H1 (cell line): ENCODE measurements around the gene TAF4.

Source experiments
- BRCA1 ChIP-seq: IDR thresholded peaks from 2 replicates; pipeline ENCODE4 v1.6.1; 2012; ENCODE audit warnings: low read depth, low read length, improper control_type of control experiment
- CEBPB ChIP-seq: IDR thresholded peaks from 2 replicates; pipeline ENCODE4 v1.6.1; 2012; ENCODE audit warnings: low read depth, low read length
- CTCF ChIP-seq, 3 experiments: IDR thresholded peaks; 1 replicate in 2 of 3; 2 replicates in 1 of 3; pipeline versions ENCODE4 v1.5.1 to v1.6.1; 2011; ENCODE audit warnings: low read length in 3 of 3, mild to moderate bottlenecking in 3 of 3, inconsistent platforms in 2 of 3, low read depth in 1 of 3, moderate library complexity in 1 of 3; ENCODE audit not compliant: insufficient read depth in 1 of 3; ENCODE audit errors: control extremely low read depth in 1 of 3
- E2F6 ChIP-seq: IDR thresholded peaks from 2 replicates; pipeline ENCODE4 v1.6.1; 2012; ENCODE audit warnings: inconsistent platforms
- EZH2 ChIP-seq: fragments of 200-600 bp; sonication (generic); IDR thresholded peaks from 2 replicates; pipeline ENCODE4 v1.7.1; 2012; ENCODE audit warnings: low read depth, mild to moderate bottlenecking, moderate library complexity, low read length, inconsistent platforms; ENCODE audit not compliant: severe bottlenecking
- KDM5A ChIP-seq: fragments of 200-600 bp; IDR thresholded peaks from 2 replicates; pipeline ENCODE4 v1.7.1; 2012; ENCODE audit warnings: mild to moderate bottlenecking, low read length, inconsistent platforms, mixed read lengths
- MAFK ChIP-seq: IDR thresholded peaks from 2 replicates; pipeline ENCODE4 v1.6.1; 2012; ENCODE audit warnings: low read depth, mild to moderate bottlenecking, improper control_type of control experiment, low read length
- NANOG ChIP-seq: IDR thresholded peaks from 2 replicates; pipeline ENCODE4 v1.6.1; 2011; ENCODE audit warnings: low read length, low read depth, mild to moderate bottlenecking, inconsistent platforms; ENCODE audit not compliant: insufficient read depth, poor library complexity, severe bottlenecking
- POLR2A ChIP-seq, 2 experiments: IDR thresholded peaks; 1 replicate in 1 of 2; 2 replicates in 1 of 2; pipeline ENCODE4 v1.6.1; 2011; ENCODE audit warnings: low read depth in 2 of 2, low read length in 2 of 2, mild to moderate bottlenecking in 2 of 2; ENCODE audit errors: control extremely low read depth in 1 of 2
- SRF ChIP-seq: IDR thresholded peaks from 2 replicates; pipeline ENCODE4 v1.6.1; 2011; ENCODE audit warnings: mild to moderate bottlenecking, low read depth, low read length, moderate library complexity
- SUZ12 ChIP-seq: fragments of 200-600 bp; sonication (generic); IDR thresholded peaks from 2 replicates; pipeline ENCODE4 v1.6.1; 2012; ENCODE audit warnings: mild to moderate bottlenecking, inconsistent platforms, low read length, moderate library complexity, mixed read lengths
- TAF1 ChIP-seq: IDR thresholded peaks from 2 replicates; pipeline ENCODE4 v1.6.1; 2011; ENCODE audit warnings: mild to moderate bottlenecking, low read depth, low read length

GRCh38 chr20:62044631-62045030, 21.1 kb downstream of the TAF4 start:
- TF ChIP-seq POLR2A (IDR thresholded peaks at IDR 0.05; ENCODE audit: control extremely low read depth in 1 of 2, low read depth in 2 of 2, low read length in 2 of 2) (no peak), CTCF (IDR thresholded peaks at IDR 0.05; ENCODE audit: control extremely low read depth in 1 of 3, insufficient read depth in 1 of 3, low read depth in 1 of 3, low read length in 3 of 3) (no peak), EZH2 (no peak), KDM5A (no peak), SRF (no peak), TAF1 (no peak), NANOG (no peak), CEBPB (no peak), SUZ12 (no peak), BRCA1 (no peak), E2F6 (no peak), MAFK (no peak)
